Neural crest cell (in vitro differentiated cells): ENCODE data around the gene RASAL3. TPM values are rescaled to one million over a fixed set of nuclear protein-coding genes. Genes with fewer than 3 reads are reported as not detected.

Source experiments
- DNase-seq: peaks from one replicate; pipeline ENCODE4 v3.0.0; 2021; ENCODE audit warnings: low read depth, mixed read lengths, low spot score
- H3K27ac Mint-ChIP-seq: one replicate; pipeline ENCODE4 v1.8.0; 2021; ENCODE audit warnings: mild to moderate bottlenecking, mixed read lengths; ENCODE audit not compliant: unreplicated experiment
- H3K27me3 Mint-ChIP-seq: 2 replicates; pipeline ENCODE4 v1.8.0; 2021; ENCODE audit warnings: low read depth, mild to moderate bottlenecking, mixed read lengths
- H3K36me3 Mint-ChIP-seq: 2 replicates; pipeline ENCODE4 v1.8.0; 2021; ENCODE audit warnings: low read depth, mild to moderate bottlenecking, mixed read lengths
- H3K4me1 Mint-ChIP-seq: 2 replicates; pipeline ENCODE4 v1.8.0; 2021; ENCODE audit warnings: mixed read lengths
- H3K4me3 Mint-ChIP-seq: one replicate; pipeline ENCODE4 v1.8.0; 2021; ENCODE audit warnings: mild to moderate bottlenecking, mixed read lengths
- H3K9me3 Mint-ChIP-seq: 2 replicates; pipeline ENCODE4 v1.8.0; 2021; ENCODE audit warnings: mixed read lengths
- CTCF ChIP-seq: fragments of 200-600 bp; sonication (generic); conservative IDR thresholded peaks from 2 replicates; pipeline ENCODE4 v1.5.0; 2021; ENCODE audit warnings: antibody characterized with exemption, mild to moderate bottlenecking
- total RNA-seq: library from RNA; stranded (reverse); gene quantifications from 2 replicates; pipeline ENCODE4 v1.2.1, GENCODE V29; 2021

Gene RASAL3
- total RNA-seq, 1 donor from 2014 or later = not detected

- Mint-ChIP-seq H3K36me3 (peaks cover 2% of the 10 kb centered on the region), H3K9me3 (no peaks in the 10 kb centered on the region), H3K4me1 (peaks cover 7% of the 10 kb centered on the region), H3K27me3 (peaks cover 88% of the 10 kb centered on the region), H3K27ac (no peak overlapping the region), H3K4me3 (no peak overlapping the region)
- TF ChIP-seq CTCF = no peak
- no peak for DNase-seq
Measured at GRCh38 chr19:15457701-15458484, 6.5 kb downstream of the RASAL3 start.

GRCh38 chr19:15456871-15457700 is 7.3 kb downstream of the RASAL3 start:
- Mint-ChIP-seq H3K4me3 (no peak overlapping the region), H3K36me3 (peaks cover 2% of the 10 kb centered on the region), H3K9me3 (no peaks in the 10 kb centered on the region), H3K27ac (no peak overlapping the region), H3K27me3 (peaks cover 88% of the 10 kb centered on the region), H3K4me1 (peaks cover 11% of the 10 kb centered on the region)
- no peak for DNase-seq
- TF ChIP-seq CTCF = no peak

- H3K27me3 Mint-ChIP-seq = peaks cover 85% of the 10 kb centered on the region
- no peak overlapping the region for H3K27ac Mint-ChIP-seq
- peaks cover 11% of the 10 kb centered on the region for H3K4me1 Mint-ChIP-seq
- DNase-seq = no peak
- H3K4me3 Mint-ChIP-seq = no peak overlapping the region
- peaks cover 2% of the 10 kb centered on the region for H3K36me3 Mint-ChIP-seq
- TF ChIP-seq CTCF = no peak
- H3K9me3 Mint-ChIP-seq = no peaks in the 10 kb centered on the region
Measured at GRCh38 chr19:15456441-15456840, 7.9 kb downstream of the RASAL3 start.

- H3K27me3 Mint-ChIP-seq = peaks cover 87% of the 10 kb centered on the region
- H3K36me3 Mint-ChIP-seq = peaks cover 2% of the 10 kb centered on the region
- H3K4me1 Mint-ChIP-seq = peaks cover 11% of the 10 kb centered on the region
- H3K9me3 Mint-ChIP-seq = no peaks in the 10 kb centered on the region
- H3K4me3 Mint-ChIP-seq = no peak overlapping the region
- no peak overlapping the region for H3K27ac Mint-ChIP-seq
- DNase-seq = no peak
- no peak for TF ChIP-seq CTCF
Measured at GRCh38 chr19:15455996-15456395, 8.3 kb downstream of the RASAL3 start.

- Mint-ChIP-seq H3K4me1 (peaks cover 17% of the 10 kb centered on the region), H3K9me3 (peaks cover 3% of the 10 kb centered on the region), H3K4me3 (peak overlapping the region; percentile 57), H3K36me3 (no peaks in the 10 kb centered on the region), H3K27me3 (peaks cover 73% of the 10 kb centered on the region), H3K27ac (no peak overlapping the region)
- no peak for DNase-seq
- TF ChIP-seq CTCF = no peak
Measured at GRCh38 chr19:15453906-15454860, 10.2 kb downstream of the RASAL3 start.
